SIG-M5 treated with dmso at 0.1 percent for 504 hours (cell line): Measurements from ENCODE around the gene GNB5.
A peak's percentile ranks its signal among the peaks of the same experiment; 100 is the strongest.
"Not testable (repeated sequence)": the region's sequence is repeated elsewhere in the genome, so short reads cannot be mapped to it uniquely, and the experiment has no call there.

Experiments used
- DNase-seq: peaks from one replicate; lab custom pipeline; 2025; ENCODE audit not compliant: unreplicated experiment; lab: John Stamatoyannopoulos, UW

The GNB5 gene

DNA sequence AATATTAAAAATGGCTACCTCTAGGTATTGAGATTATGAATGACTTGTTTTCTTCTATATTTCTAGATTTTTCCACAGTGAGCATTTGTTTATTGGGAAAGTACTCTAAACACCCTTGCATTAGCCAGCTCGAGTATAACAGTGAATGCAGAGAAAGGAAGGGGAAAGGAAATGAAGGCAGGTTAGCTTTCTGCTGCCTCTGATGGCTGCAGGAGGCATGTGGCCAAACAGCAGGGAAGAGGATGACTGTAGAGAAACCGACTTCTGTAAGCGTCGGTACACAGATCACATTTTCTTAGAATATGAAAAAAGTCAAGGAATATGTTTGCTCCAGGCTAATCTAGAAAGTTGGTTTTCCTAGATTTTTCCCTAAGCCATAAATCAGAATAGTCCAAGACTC, 19.8 kb downstream of the GNB5 start:
- DNase-seq = no peak

DNA sequence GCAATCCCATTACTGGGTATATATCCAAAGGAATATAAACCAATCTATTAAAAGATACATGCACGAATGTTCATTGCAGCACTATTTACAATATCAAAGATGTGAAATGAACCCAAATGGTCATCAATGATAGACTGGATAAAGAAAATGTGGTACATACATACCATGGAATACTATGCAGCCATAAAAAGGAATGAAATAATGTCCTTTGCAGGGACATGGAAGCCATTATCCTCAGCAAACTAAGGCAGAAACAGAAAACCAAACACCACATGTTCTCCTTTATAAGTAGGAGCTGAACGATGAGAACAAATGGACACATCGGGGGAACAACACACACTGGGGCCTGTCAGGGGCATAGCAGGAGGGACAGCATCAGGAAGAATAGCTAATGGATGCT, 21.0 kb downstream of the GNB5 start:
- DNase-seq = not testable (repeated sequence)

- not testable (repeated sequence) for DNase-seq
Observed at GRCh38 chr15:52165494-52166131, 25.6 kb downstream of the GNB5 start.

DNA sequence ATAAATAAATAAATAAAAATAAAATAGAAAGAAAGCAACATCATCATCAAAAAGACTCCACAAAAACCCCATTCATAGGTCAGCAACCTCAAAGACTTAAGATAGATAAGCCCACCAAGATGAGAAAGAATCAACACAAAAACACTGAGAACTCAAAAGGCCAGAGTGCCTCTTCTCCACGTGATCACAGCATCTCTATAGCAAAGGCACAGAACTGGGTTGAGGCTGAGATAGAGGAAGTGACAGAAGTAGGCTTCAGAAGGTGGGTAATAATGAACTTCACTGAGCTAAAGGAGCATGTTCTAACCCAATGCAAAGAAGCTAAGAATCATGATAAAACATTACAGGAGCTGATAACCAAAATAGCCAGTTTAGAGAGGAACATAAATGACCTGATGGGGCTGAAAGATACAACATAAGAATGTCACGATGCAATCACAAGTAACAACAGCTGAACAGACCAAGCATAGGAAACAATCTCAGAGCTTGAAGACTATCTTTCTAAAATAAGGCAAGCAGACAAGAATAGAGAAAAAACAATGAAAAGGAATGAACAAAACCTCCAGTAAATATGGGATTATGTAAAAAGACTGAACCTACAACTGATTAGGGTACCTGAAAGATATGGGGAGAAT, 26.4 kb downstream of the GNB5 start:
- DNase-seq = peak; percentile 28

GRCh38 chr15:52163321-52164190, 27.6 kb downstream of the GNB5 start:
- no peak for DNase-seq

DNA sequence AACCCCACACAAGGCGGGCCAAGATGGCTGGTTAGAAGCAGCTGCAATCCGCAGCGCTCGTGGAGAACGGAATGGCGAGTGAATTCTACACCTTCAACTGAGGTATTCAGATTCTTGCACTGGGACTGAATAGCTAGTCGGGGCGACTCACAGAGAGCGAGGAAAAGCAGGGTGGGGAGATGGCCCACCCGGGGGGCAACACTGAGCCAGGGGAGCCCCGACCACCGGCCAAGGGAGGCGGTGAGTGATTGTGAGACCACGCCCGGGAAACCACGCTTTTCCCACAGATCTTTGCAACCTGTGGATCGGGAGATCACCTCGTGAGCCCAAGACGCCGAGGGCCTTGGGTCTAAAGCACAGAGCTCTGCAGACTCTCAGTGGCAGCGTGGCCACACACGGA, 28.3 kb downstream of the GNB5 start:
- no peak for DNase-seq

- no peak for DNase-seq
Observed at GRCh38 chr15:52162260-52162659, 28.9 kb downstream of the GNB5 start.

DNA sequence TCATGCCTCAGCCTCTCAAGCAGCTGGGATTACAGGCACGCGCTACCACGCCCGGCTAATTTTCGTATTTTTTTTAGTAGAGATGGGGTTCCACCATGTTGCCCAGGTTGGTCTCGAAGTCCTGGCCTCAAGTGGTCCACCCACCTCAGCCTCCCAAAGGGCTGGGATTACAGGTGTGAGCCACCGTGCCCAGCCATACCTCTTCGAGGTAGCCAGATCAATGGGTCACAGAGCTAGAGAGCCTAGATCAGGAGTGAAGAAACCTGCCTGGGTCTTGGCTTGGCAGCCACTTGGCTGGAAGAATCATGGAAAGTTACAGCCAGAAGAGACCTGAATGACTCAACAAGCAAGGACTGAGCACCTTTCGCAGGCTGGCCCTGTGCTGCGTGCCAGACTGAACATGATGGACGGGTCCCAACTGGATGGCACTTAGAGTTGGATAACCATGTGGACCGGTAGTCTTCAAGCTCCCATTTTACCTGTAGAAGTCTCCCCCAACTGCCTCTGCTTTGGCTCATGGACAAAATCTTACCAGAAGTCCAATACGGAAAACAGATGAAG, 29.7 kb downstream of the GNB5 start:
- DNase-seq = no peak

DNA sequence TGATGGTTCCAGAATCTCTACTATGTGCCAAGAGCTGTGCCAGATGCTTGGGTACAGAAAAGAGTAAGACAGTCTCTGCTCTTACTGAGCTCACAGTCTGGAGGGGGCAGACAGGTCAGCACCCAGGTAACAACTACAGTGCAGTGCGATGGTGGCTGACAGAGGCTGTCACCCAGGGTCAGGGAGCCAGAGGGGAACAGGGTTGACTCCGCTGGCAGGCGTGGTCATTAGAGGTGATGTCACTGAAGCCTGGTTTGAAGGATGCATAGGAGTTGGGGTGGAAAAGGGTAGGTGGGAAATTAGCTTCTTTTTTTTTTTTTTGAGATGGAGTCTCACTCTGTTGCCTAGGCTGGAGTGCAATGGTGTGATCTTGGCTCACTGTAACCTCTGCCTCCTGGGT, 31.5 kb downstream of the GNB5 start:
- no peak for DNase-seq

- no peak for DNase-seq
Observed at GRCh38 chr15:52158084-52158765, 33.0 kb downstream of the GNB5 start.

GRCh38 chr15:52155878-52156277, 35.3 kb downstream of the GNB5 start:
- no peak for DNase-seq

- no peak for DNase-seq
Observed at GRCh38 chr15:52154896-52155865, 36.0 kb downstream of the GNB5 start.

- DNase-seq = no peak
Observed at GRCh38 chr15:52153900-52154895, 37.0 kb downstream of the GNB5 start.

- no peak for DNase-seq
Observed at GRCh38 chr15:52151353-52151752, 39.8 kb downstream of the GNB5 start.

- DNase-seq = no peak
Observed at GRCh38 chr15:52150871-52151270, 40.3 kb downstream of the GNB5 start.

DNA sequence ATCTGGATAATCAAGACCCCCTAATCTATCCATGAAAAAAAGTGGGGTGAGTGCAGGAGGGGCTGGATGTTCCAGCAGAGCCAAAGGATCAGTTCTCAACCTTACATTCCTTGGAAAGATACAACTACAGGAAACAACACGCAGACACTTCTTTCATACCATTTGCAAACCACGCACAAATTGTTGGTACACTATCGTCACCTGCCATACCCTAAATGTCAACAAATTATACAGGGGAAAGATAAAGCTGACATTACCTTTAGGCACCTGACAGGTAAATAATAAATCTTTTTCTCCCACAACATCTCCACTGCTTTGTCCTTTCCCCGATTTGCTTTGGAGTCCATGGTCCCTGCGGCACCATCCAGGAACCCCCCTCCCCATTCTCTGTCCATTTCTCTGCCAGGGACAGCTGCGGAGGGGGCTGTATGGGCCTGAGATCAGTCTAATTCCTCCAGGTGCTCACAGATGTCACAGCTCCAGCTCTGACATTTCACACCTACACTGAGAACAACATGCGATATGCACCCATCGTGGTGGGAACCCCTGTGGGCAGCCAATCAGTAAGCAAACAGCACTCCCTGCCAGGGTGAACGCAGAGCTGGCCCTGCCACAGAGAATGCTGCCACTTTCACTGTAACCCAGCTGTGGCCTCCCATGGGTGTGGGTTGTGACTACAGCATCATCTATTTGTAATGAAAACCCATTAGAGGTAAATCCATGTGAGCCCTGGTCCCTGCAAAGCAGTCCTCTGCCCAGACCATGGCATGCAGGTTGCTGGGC, 41.0 kb downstream of the GNB5 start:
- no peak for DNase-seq

DNA sequence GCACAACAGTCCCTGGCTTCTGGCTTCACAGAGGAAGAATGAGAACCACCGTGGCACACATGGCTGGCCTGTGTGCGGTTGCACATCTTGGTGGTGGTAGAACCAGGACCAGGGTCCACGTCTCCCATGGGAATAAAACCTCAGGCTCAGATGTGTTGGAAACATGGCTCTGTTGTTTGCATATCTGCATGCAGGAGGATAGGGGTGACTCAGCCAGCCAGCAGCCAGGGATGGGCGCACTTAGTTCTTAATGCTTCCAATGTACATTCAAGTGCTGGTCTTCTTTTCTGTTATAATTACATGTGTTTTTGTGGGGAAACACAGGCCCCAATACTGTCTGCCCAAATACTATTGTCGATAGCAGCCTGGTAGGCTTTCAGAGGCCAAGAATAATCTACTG, 42.8 kb downstream of the GNB5 start:
- DNase-seq = no peak

DNA sequence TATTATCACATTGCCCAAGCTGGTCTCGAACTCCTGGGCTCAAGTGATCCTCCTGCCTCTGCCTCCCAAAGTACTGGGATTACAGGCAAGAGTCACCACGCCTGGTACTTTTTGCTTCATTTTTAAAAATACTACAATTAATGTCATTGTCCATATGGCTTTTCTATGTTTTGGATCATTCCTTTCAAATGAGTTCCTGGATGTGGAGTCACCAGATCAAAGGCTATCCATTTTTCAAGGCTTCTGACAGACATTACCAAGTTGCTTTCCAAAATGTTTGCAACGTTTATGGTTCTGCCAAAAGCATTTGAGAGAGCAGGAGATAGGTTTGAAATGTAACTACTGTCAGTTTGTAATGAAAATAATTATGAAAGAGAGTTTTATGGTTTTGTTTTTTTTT, 44.4 kb downstream of the GNB5 start:
- DNase-seq = no peak
